Skeletal muscle tissue (tissue), 4 donors: ENCODE measurements around the gene ADISSP. TPM values are rescaled to one million over a fixed set of nuclear protein-coding genes. Genes with fewer than 3 reads are reported as not detected.

Source experiments
- H3K27ac ChIP-seq: one replicate; pipeline ENCODE4 v1.7.0; 2013; ENCODE audit warnings: mild to moderate bottlenecking, low read depth, low read length, inconsistent platforms
- H3K27me3 ChIP-seq, 3 donors: one replicate each; pipeline ENCODE4 v1.7.0; 2013; ENCODE audit warnings: low read length in 3 of 3; ENCODE audit not compliant: control insufficient read depth in 3 of 3, insufficient read depth in 3 of 3
- H3K36me3 ChIP-seq, 3 donors: one replicate each; pipeline ENCODE4 v1.7.0; 2013; ENCODE audit warnings: low read length in 3 of 3; ENCODE audit not compliant: control insufficient read depth in 3 of 3, insufficient read depth in 3 of 3
- H3K4me1 ChIP-seq, 3 donors: one replicate each; pipeline ENCODE4 v1.7.0; 2013; ENCODE audit warnings: low read length in 3 of 3, mild to moderate bottlenecking in 3 of 3; ENCODE audit not compliant: control insufficient read depth in 3 of 3, insufficient read depth in 3 of 3
- H3K4me3 ChIP-seq, 3 donors: one replicate each; pipeline ENCODE4 v1.7.0; 2013; ENCODE audit warnings: low read length in 3 of 3
- H3K9ac ChIP-seq, 3 donors: one replicate each; pipeline ENCODE4 v1.7.0; 2013; ENCODE audit warnings: low read length in 3 of 3, mild to moderate bottlenecking in 3 of 3, moderate library complexity in 2 of 3, low read depth in 1 of 3
- H3K9me3 ChIP-seq, 3 donors: one replicate each; pipeline ENCODE4 v1.7.0; 2013; ENCODE audit warnings: low read length in 3 of 3; ENCODE audit not compliant: control insufficient read depth in 3 of 3
- total RNA-seq: library from RNA; depleted of rRNA; stranded (reverse); fragments of >200 nt; gene quantifications from one replicate; pipeline ENCODE4 v1.2.3, GENCODE V29; 2014
- donor health status: Osteomylitis.

Gene ADISSP
- total RNA-seq, 1 donor from 2014 or later: 9.4 TPM

DNA sequence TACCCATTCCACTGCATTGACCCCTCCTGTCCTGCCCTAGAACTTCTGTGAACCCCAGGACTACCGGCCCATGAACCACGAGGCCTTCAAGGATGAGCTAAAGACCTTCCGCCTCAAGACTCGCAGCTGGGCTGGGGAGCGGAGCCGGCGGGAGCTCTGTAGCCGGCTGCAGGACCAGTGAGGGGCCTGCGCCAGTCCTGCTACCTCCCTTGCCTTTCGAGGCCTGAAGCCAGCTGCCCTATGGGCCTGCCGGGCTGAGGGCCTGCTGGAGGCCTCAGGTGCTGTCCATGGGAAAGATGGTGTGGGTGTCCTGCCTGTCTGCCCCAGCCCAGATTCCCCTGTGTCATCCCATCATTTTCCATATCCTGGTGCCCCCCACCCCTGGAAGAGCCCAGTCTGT lies 37.2 kb upstream of the ADISSP start:
- Histone ChIP-seq H3K27ac (no peak overlapping the region), H3K4me1 (peaks cover 25 to 31% (median 26%) of the 10 kb centered on the region in 3 donors), H3K27me3 (no peaks in the 10 kb centered on the region), H3K9ac (no peak overlapping the region), H3K4me3 (no peak overlapping the region), H3K36me3 (peaks cover 16 to 36% (median 16%) of the 10 kb centered on the region in 3 donors), H3K9me3 (no peaks in the 10 kb centered on the region)

DNA sequence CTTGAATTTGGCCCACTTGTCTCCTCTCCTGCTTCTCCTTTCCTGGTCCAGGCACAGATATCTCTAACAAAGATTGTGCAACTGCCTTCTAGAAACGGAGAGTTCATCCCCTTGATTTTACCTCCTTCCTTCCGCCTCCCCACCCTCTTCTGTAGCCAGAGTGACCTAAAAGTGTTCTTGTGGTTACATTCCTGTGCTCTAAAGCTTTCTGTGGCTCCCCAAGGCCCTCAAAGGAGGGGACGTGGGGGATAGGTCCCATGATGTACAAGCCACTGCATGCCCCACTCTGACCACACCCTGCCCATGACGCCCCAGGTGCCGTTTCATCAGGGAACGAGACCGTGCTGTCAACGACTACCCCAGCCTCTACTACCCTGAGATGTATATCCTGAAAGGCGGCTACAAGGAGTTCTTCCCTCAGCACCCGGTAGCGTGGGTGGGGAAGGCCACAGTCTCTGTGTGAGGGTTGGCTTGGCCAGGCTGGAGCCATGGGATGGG lies 36.8 kb upstream of the ADISSP start:
- H3K27me3 ChIP-seq: no peaks in the 10 kb centered on the region
- no peak overlapping the region for H3K27ac ChIP-seq
- H3K4me3 ChIP-seq: no peak overlapping the region
- peaks cover 16 to 36% (median 16%) of the 10 kb centered on the region in 3 donors for H3K36me3 ChIP-seq
- H3K9ac ChIP-seq: no peak overlapping the region
- H3K9me3 ChIP-seq: no peaks in the 10 kb centered on the region
- H3K4me1 ChIP-seq: peaks cover 25 to 35% (median 29%) of the 10 kb centered on the region in 3 donors

DNA sequence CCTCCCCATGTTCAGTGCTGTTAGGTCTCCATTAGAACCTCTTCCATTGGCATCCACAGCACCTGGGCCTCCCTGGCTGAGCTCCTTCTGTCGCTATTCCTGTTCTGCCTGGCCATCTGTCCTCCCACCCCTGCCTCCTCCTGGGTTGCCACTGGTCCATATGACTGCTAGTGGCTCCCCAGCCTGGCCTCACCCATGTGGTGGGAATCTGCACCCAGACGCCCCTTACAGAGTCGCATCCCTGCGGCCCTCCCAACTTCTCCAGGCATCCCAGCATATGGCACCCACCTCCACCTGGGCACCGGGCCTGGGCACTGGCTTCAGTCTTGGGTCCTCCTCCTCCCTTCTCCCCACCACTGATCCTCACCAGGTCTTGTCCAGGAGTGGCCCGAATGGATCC lies 36.3 kb upstream of the ADISSP start:
- Histone ChIP-seq H3K9ac (no peak overlapping the region), H3K4me3 (no peak overlapping the region), H3K27ac (no peak overlapping the region), H3K36me3 (peaks cover 16 to 36% (median 17%) of the 10 kb centered on the region in 3 donors), H3K4me1 (peaks cover 25 to 40% (median 29%) of the 10 kb centered on the region in 3 donors), H3K27me3 (no peaks in the 10 kb centered on the region), H3K9me3 (no peaks in the 10 kb centered on the region)

DNA sequence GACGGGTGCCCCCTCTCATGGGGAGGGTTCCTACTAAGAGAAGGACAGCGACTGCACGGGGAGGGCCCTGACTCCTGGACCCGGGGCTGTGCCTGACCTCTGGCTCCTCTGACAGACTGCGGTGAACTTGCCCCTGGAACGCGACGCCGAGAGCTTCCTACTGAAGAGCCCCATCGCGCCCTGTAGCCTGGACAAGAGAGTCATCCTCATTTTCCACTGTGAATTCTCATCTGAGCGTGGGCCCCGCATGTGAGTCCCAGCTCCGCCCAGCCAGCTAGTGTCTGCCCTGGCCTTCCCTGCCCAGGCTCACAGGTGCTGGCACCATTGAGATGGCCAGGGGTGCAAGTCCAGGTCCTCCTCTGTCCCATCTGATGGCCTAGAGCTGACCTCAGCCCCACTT lies 35.7 kb upstream of the ADISSP start:
- peaks cover 25 to 40% (median 28%) of the 10 kb centered on the region in 3 donors for H3K4me1 ChIP-seq
- peaks cover 16 to 36% (median 18%) of the 10 kb centered on the region in 3 donors for H3K36me3 ChIP-seq
- no peak overlapping the region for H3K27ac ChIP-seq
- no peak overlapping the region for H3K4me3 ChIP-seq
- no peak overlapping the region for H3K9ac ChIP-seq
- no peaks in the 10 kb centered on the region for H3K9me3 ChIP-seq
- no peaks in the 10 kb centered on the region for H3K27me3 ChIP-seq

DNA sequence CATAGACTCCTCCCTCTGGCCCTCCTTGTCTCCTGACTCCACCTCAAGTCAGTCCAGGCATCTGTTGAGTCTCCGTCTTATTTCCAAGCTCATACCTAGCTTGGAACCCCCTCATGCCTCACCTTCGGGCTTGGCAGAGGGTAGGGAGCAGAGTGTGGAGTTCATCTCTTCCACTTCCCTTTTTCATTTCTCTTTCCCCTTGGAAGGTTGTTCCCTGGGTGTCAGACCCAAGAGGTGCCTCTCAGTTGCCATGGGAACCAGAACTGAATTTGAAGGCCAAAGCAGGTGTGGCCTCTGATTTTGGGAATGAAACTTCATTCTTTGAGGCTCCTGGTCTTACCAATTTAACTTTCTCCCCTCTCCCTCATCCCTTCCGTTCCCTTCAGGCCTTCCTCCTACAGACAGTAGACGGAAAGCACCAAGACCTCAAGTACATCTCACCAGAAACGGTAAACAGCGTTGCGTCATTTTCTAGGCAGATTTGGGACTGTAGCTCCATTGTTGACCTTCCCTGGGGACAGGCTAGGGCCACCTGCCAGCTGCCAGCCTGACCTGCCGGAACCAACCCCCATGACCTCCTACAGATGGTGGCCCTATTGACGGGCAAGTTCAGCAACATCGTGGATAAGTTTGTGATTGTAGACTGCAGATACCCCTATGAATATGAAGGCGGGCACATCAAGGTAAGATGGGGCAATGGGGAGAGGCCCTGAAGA lies 35.1 kb upstream of the ADISSP start:
- H3K9me3 ChIP-seq: no peaks in the 10 kb centered on the region
- no peak overlapping the region for H3K9ac ChIP-seq
- H3K4me1 ChIP-seq: peaks cover 20 to 34% (median 21%) of the 10 kb centered on the region in 3 donors
- H3K27me3 ChIP-seq: no peaks in the 10 kb centered on the region
- H3K4me3 ChIP-seq: no peak overlapping the region
- peaks cover 16 to 36% (median 18%) of the 10 kb centered on the region in 3 donors for H3K36me3 ChIP-seq
- no peak overlapping the region for H3K27ac ChIP-seq

DNA sequence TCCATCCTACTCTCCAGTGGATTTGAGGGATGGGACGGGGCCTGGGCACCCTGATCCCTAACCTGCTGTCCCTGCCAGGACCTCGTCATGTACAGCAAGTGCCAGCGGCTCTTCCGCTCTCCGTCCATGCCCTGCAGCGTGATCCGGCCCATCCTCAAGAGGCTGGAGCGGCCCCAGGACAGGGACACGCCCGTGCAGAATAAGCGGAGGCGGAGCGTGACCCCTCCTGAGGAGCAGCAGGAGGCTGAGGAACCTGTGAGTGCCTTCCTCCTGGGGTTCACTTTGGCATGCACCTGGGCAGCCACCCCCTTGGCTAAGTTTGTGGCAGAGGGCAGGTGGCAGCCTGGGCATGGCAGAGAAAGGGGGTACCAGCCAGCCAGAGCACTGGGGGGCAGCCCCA lies 34.3 kb upstream of the ADISSP start:
- no peak overlapping the region for H3K9ac ChIP-seq
- no peaks in the 10 kb centered on the region for H3K9me3 ChIP-seq
- H3K27ac ChIP-seq: no peak overlapping the region
- H3K4me3 ChIP-seq: no peak overlapping the region
- peaks cover 16 to 36% (median 18%) of the 10 kb centered on the region in 3 donors for H3K36me3 ChIP-seq
- peaks cover 15 to 30% (median 15%) of the 10 kb centered on the region in 3 donors for H3K4me1 ChIP-seq
- no peaks in the 10 kb centered on the region for H3K27me3 ChIP-seq

DNA sequence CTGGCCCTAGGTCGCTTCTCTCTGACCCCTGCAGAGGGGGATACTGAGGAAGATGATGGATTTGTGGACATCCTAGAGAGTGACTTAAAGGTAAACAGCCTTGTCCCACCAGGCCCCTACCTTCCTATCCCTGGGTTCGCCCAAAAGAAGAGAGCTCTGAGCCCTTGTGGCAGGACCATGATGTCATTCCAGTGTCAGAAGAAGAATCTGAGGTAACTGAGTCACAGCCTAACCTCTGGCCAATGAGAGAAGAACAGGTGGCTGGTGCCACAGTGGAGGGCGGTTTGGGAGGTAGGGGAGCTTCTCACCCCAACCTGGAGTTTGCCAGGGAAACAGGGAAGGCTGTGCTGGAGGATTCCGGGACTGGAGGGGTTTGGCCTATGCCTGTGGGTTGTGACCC lies 33.7 kb upstream of the ADISSP start:
- Histone ChIP-seq H3K27me3 (no peaks in the 10 kb centered on the region), H3K9ac (no peak overlapping the region), H3K36me3 (peaks cover 16 to 36% (median 18%) of the 10 kb centered on the region in 3 donors), H3K4me3 (no peak overlapping the region), H3K9me3 (no peaks in the 10 kb centered on the region), H3K4me1 (peaks cover 15 to 32% (median 16%) of the 10 kb centered on the region in 3 donors), H3K27ac (no peak overlapping the region)

DNA sequence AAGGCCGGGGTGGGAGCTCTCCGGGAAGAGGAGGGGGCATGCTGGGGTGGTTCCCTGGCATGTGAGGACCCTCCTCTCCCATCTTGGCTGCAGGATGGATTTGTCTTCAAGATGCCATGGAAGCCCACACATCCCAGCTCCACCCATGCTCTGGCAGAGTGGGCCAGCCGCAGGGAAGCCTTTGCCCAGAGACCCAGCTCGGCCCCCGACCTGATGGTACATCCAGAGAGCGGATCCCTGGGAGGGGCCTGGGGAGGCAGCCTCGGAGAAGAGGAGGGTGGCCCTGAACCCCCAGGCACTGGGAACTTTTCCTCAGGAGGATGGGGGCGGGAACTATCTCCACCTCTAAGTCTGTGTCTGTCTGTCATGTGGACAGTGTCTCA lies 33.3 kb upstream of the ADISSP start:
- Histone ChIP-seq H3K36me3 (peaks cover 16 to 36% (median 18%) of the 10 kb centered on the region in 3 donors), H3K9me3 (no peaks in the 10 kb centered on the region), H3K4me1 (peaks cover 11 to 28% (median 12%) of the 10 kb centered on the region in 3 donors), H3K27me3 (no peaks in the 10 kb centered on the region), H3K4me3 (no peak overlapping the region), H3K27ac (no peak overlapping the region), H3K9ac (no peak overlapping the region)

DNA sequence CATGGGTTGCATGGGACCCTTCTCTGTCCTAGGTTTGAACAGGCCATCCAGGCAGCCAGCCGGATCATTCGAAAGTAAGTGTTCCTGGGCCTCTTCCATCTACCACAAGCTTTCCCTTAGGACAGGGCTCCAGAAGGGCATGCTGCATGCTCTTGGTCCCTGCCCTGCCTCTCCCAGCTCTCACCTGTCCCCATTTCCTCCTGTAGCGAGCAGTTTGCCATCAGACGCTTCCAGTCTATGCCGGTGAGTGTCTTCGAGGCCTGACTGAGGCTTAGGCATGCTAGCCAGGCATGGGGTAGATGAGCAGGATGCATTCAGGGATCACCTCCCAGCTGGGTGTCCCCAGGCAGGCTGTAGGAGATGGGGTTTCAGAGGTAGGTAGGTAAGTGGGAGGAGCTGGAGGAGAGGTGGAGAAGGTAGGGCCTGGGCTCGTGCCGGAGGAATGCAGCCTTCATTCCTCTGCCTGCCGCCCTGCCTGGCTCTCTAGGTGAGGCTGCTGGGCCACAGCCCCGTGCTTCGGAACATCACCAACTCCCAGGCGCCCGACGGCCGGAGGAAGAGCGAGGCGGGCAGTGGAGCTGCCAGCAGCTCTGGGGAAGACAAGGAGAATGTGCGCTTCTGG lies 32.8 kb upstream of the ADISSP start:
- Histone ChIP-seq H3K9ac (peak overlapping the region in 1 of 3 donors; percentile 51), H3K9me3 (no peaks in the 10 kb centered on the region), H3K27me3 (no peaks in the 10 kb centered on the region), H3K36me3 (peaks cover 16 to 36% (median 18%) of the 10 kb centered on the region in 3 donors), H3K4me3 (no peak overlapping the region), H3K4me1 (peaks cover 8 to 27% (median 13%) of the 10 kb centered on the region in 3 donors), H3K27ac (no peak overlapping the region)

DNA sequence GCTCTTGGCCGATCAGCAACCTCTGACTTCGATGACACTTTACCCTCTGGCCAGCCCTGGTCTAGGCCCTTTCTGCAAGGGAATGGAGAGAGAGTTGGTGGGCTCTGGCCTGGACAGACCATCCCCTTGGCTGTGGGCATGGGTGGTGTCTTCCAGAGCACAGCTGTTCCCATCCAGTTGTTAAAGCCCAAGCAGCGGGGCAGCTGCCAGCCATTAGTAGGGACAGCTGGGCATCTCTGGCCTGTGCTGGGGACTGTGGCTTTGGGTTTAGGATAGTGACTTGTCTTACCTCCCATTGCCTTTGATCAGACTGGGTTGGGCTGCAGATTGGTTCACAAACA lies 31.3 kb upstream of the ADISSP start:
- peaks cover 10 to 30% (median 16%) of the 10 kb centered on the region in 3 donors for H3K36me3 ChIP-seq
- H3K4me1 ChIP-seq: peaks cover 8 to 27% (median 15%) of the 10 kb centered on the region in 3 donors
- H3K9me3 ChIP-seq: no peaks in the 10 kb centered on the region
- H3K27me3 ChIP-seq: no peaks in the 10 kb centered on the region
- H3K9ac ChIP-seq: peak overlapping the region in 1 of 3 donors; percentile 54
- H3K4me3 ChIP-seq: no peak overlapping the region
- peak overlapping the region; percentile 12 for H3K27ac ChIP-seq
